Midbrain (tissue), 1 donor: ENCODE measurements around the gene IFNA16.
"Not testable (repeated sequence)": the region's sequence is repeated elsewhere in the genome, so short reads cannot be mapped to it uniquely, and the experiment has no call there.

Source experiments
- DNase-seq: peaks from one replicate; lab custom pipeline; 2025; lab: John Stamatoyannopoulos, UW

IFNA16 gene

DNA sequence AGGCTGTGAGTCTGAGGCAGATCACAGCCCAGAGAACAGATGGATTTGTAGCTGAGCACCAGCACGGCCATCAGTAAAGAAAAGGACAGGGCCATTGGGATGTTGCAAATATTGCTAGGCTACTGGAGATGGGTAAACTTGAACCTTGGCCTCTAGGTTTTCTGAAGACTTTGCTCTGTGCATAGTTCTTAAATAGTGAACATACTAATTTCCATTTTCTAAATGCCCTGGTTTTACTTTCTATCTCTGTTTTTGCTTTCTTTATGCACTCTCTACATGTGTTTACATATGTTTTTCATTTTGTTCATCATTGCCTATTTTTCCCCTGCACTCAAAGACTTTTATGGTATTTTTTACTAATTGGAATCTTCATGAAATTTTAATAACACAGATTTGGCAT is at the start of gene IFNA16:
TSS of gene IFNA16 (minus strand) at position 101 of the 400 bp plus-strand sequence. CDS start at position 95, 6 bp downstream.
- not testable (repeated sequence) for DNase-seq

GRCh38 chr9:21265421-21266189 is 48.5 kb upstream of the IFNA16 start:
- DNase-seq: no peak

DNA sequence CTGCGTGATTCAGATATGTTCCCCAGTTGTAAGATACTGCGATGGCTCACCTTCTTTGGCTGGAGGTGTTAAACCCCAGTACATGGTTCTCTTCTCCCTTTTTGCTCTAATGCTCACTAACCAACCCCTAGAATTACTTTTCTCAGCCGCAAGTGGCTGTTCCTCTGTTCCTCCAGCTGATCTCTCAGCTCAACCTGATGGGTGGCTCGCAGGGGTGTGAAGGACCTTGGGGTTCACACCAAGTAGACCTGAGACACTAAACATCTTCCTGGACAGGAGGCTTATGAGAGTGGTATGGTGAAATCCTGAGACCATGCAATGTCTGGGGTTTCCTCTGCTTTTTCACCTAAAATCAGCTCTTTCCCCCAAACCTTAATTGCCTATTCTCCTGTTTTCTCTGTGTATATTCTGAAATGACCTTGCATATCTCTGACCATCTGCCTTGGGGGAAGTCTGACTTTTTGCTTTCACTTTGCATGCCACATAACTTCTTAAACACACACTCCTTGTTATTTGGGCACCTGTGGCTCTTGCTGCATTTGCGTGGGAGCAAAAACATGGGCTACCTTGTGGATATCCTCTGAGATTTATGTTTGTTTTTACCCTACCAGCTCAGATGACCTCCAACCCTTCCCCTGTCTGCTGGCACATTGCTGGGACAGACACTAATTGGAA is 38.6 kb upstream of the IFNA16 start:
- no peak for DNase-seq

GRCh38 chr9:21252721-21253547 is 35.8 kb upstream of the IFNA16 start:
- peak; percentile 66 for DNase-seq

DNA sequence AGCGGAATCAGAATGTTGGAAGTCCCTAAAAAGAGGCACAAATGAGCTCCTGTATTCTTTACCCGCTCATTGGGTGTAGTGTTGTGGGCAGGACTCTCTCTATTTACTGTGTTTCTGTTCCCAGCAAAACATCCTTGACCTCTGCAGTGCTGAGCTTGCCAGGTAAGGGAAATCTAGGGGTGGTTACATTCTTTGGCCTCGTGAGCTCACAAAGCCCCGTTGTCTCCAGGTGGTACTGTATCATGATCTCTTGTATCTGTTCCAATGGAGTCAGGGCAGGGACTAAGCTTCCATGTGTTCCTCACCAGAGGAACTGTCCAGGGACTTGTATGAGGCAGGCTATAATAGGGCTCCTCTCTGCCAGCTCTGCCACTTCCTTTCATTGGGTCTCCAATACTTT is 34.5 kb upstream of the IFNA16 start:
- DNase-seq: no peak

DNA sequence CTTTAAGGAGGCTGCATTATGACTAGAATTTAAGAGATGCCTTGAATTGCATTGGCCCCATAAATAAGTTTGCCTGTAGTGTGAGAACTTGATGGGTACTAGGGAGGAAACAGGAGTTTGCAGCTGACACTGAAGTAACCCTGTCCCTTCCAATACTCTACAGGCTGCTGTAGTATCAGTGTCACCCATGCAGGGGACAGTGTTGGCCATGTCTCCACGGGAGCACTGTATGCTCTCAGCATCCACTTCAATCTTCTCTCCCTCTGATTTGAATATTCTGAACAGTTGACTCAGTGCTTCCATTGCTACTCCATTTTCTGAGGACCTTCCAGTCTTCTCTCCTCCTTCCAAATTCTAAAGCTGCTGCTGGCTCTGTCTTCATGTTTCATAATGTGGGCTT is 34.1 kb upstream of the IFNA16 start:
- no peak for DNase-seq

- DNase-seq: no peak
These were observed 27.7 kb upstream of the IFNA16 start for GRCh38 chr9:21244836-21245235.

- no peak for DNase-seq
These were observed 22.8 kb upstream of the IFNA16 start, which contains the start of gene IFNA14 for GRCh38 chr9:21239911-21240310. IFNA14 (minus strand) TSS chr9:21240005; CDS start chr9:21239935, 70 bp downstream.

GRCh38 chr9:21236360-21236714 is 19.2 kb upstream of the IFNA16 start:
- not testable (repeated sequence) for DNase-seq

- peak; percentile 55 for DNase-seq
These were observed 18.6 kb upstream of the IFNA16 start for GRCh38 chr9:21235468-21236359.

DNA sequence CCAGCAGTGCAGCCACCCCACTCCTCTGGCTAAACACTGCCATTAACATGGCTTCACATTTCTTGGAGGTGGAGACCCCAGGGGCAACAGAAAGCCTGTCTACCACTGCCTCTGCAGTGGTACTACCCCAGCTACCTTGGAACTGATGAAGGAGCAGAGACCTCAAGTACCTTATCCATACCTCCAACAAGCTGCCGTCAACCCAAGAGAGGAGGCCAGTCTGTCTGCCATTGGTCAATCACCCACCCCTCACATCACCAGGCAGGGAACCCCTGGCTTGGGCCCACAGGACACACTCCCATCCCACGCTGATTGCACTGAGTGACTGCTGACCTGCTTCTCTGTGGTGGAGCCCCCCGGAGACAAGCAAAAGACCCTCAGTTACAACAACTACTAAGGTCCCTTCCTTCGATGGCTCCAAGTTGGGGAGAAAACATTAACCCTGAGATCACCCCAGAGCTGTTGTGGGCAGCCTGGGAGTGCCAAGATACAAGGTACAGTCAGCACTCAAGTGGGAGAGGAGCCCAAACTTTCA is 17.1 kb upstream of the IFNA16 start:
- DNase-seq: no peak

DNA sequence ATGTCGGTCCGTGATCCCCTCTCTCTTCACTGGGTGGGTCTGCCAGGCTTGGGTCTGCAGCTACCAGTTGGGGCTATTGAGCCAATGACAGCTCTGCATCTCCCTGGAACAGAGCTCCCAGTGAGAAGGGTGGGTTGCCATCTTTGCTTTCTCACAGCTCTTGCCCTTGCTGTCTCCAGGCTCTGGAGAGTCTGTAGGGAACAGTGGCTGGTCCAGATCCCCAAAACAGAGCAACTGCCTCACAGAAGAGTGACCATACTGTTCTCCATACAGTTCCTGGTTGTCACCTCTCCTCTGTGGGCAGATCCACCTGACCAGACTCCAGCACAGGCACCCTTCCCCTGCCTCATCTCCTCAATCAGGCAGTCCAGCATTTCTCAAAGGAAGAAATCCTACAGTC is 16.1 kb upstream of the IFNA16 start:
- DNase-seq: no peak

DNA sequence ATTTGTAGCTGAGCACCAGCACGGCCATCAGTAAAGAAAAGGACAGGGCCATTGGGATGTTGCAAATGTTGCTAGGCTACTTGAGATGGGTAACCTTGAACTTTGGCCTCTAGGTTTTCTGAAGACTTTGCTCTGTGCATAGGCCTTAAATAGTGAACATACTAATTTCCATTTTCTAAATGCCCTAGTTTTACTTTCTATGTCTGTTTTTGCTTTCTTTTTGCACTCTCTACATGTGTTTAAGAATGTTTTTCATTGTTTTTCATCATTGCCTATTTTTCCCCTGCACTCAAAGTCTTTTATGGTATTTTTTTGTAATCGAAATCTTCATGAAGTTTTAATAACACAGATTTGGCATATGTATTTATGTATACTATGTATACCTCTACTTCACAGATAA is 11.0 kb upstream of the IFNA16 start, which contains the start of gene IFNA17:
TSS of gene IFNA17 (minus strand) at position 101 of the 400 bp plus-strand sequence. CDS start at position 52, 49 bp downstream.
- no peak for DNase-seq

- not testable (repeated sequence) for DNase-seq
These were observed 3.4 kb downstream of the IFNA16 start for GRCh38 chr9:21213411-21214326.

DNA sequence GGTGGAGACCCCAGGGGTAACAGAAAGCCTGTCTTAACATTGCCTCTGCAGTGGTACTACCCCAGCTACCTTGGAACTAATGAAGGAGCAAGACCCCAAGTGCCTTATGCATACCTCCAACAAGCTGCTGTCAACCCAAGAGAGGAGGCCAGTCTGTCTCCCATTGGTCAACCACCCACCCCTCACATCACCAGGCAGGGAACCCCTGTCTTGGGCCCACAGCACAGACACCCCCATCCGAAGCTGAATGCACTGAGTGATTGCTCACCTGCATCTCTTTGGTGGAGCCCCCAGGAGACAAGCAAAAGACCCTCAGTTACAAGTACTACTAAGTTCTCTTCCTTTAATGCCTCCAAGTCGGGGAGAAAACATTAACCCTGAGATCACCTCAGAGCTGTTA is 5.0 kb downstream of the IFNA16 start:
- not testable (repeated sequence) for DNase-seq

- not testable (repeated sequence) for DNase-seq
These were observed 6.3 kb downstream of the IFNA16 start for GRCh38 chr9:21210782-21211181.

GRCh38 chr9:21210311-21210710 is 6.8 kb downstream of the IFNA16 start:
- DNase-seq: no peak

DNA sequence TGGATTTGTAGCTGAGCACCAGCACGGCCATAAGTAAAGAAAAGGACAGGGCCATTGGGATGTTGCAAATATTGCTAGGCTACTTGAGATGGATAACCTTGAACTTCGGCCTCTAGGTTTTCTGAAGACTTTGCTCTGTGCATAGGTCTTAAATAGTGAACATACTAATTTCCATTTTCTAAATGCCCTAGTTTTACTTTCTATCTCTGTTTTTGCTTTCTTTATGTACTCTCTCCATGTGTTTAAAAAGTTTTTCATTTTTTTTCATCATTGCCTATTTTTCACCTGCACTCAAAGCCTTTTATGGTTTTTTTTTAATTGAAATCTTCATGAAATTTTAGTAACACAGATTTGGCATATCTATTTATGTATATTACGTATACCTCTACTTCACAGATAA is 10.1 kb downstream of the IFNA16 start, which contains the start of gene IFNA10:
TSS of gene IFNA10 (minus strand) at position 101 of the 400 bp plus-strand sequence. CDS start at position 55, 46 bp downstream.
- DNase-seq: not testable (repeated sequence)

DNA sequence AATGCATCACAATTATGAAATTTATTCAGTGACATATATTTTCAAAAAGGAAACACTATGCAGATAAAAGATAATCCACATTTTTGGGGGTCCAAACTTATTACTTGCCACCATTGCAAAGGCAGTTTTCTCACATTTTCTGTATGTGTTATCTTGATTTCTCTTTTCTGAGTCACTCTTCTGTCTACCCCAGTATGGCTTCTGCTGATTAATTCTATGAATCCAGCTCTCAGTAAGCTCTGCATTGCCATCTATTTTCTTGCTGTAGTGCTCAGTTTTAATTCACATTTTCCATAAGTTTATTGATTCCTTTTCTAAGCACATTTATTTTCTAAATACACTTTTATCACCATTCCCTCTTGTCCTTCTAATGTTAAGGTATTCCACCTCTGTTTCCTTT is 11.9 kb downstream of the IFNA16 start:
- DNase-seq: no peak

DNA sequence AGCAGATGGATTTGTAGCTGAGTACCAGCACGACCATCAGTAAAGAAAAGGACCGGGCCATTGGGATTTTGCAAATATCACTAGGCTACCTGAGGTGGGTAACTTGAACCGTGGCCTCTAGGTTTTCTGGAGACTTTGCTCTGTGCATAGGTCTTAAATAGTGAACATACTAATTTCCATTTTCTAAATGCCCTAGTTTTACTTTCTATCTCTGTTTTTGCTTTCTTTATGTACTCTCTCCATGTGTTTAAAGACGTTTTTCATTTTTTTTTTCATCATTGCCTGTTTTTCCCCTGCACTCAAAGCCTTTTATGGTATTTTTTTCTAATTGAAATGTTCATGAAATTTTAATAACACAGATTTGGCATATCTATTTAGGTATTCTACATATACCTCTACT is 15.0 kb downstream of the IFNA16 start, which contains the start of gene IFNA7:
TSS of gene IFNA7 (minus strand) at position 101 of the 400 bp plus-strand sequence. CDS start at position 61, 40 bp downstream.
- DNase-seq: not testable (repeated sequence)
